Nephron (organoid): ENCODE results near the gene KIF20B.

Experiments
- H3K27ac Mint-ChIP-seq, 3 experiments: 2 replicates each; pipeline ENCODE4 v1.8.0; 2020; ENCODE audit warnings: mixed read lengths in 3 of 3, mild to moderate bottlenecking in 2 of 3, moderate library complexity in 1 of 3
- H3K27me3 Mint-ChIP-seq: 2 replicates; pipeline ENCODE4 v1.8.0; 2021; ENCODE audit warnings: low read depth, mild to moderate bottlenecking, moderate library complexity, mixed read lengths
- H3K36me3 Mint-ChIP-seq: 2 replicates; pipeline ENCODE4 v1.8.0; 2020; ENCODE audit warnings: low read depth, mixed read lengths
- H3K4me1 Mint-ChIP-seq: 2 replicates; pipeline ENCODE4 v1.8.0; 2020; ENCODE audit warnings: mixed read lengths
- H3K4me3 Mint-ChIP-seq, 3 experiments: 2 replicates each; pipeline ENCODE4 v1.8.0; 2020; ENCODE audit warnings: mild to moderate bottlenecking in 3 of 3, mixed read lengths in 3 of 3, moderate library complexity in 2 of 3
- H3K9me3 Mint-ChIP-seq: 2 replicates; pipeline ENCODE4 v1.8.0; 2020; ENCODE audit warnings: mixed read lengths
- TF ChIP-seq, protein P1 (sequence below), 3 experiments: fragments of 200-600 bp; sonication (generic); IDR thresholded peaks; one replicate each; pipeline ENCODE4 v1.5.0; 2021; ENCODE audit warnings: antibody characterized with exemption in 3 of 3; ENCODE audit not compliant: unreplicated experiment in 3 of 3

Gene KIF20B

DNA sequence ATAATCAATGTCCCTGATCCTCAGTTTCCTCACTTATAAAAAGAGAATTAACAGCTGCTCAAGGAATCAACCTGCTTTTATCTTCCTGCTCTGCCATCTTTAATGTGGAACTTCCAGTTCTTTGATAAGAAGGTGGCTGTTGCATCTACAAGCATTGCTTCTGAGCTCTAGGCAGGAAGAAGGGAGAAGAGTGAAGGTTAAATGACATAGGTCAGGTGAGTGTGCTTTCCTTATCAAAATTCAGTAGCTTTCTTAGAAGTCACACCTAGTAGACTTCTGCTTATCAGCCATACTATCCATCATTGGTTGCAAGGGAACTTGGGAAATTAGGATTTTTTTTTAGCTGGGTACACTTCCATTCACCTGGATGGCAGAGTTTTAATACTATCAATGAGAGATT is 24.0 kb upstream of the KIF20B start:
- TF ChIP-seq, protein P1, sequence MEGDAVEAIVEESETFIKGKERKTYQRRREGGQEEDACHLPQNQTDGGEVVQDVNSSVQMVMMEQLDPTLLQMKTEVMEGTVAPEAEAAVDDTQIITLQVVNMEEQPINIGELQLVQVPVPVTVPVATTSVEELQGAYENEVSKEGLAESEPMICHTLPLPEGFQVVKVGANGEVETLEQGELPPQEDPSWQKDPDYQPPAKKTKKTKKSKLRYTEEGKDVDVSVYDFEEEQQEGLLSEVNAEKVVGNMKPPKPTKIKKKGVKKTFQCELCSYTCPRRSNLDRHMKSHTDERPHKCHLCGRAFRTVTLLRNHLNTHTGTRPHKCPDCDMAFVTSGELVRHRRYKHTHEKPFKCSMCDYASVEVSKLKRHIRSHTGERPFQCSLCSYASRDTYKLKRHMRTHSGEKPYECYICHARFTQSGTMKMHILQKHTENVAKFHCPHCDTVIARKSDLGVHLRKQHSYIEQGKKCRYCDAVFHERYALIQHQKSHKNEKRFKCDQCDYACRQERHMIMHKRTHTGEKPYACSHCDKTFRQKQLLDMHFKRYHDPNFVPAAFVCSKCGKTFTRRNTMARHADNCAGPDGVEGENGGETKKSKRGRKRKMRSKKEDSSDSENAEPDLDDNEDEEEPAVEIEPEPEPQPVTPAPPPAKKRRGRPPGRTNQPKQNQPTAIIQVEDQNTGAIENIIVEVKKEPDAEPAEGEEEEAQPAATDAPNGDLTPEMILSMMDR (IDR thresholded peaks at IDR 0.05; ENCODE audit: unreplicated experiment in 3 of 3), result no peak
- H3K4me1 Mint-ChIP-seq, result peaks cover 5% of the 10 kb centered on the region

GRCh38 chr10:89679986-89680385 is 21.4 kb upstream of the KIF20B start:
- H3K4me1 Mint-ChIP-seq, result peaks cover 14% of the 10 kb centered on the region
- TF ChIP-seq, protein P1 (IDR thresholded peaks at IDR 0.05; ENCODE audit: unreplicated experiment in 3 of 3), result no peak
- H3K36me3 Mint-ChIP-seq, result no peaks in the 10 kb centered on the region
- H3K27me3 Mint-ChIP-seq, result peaks cover 3% of the 10 kb centered on the region
- no peak overlapping the region for H3K27ac Mint-ChIP-seq
- no peaks in the 10 kb centered on the region for H3K9me3 Mint-ChIP-seq
- H3K4me3 Mint-ChIP-seq, result no peak overlapping the region

More for the DNA sequence above, 24.0 kb upstream of the KIF20B start:
- H3K4me3 Mint-ChIP-seq, result no peak overlapping the region
- H3K9me3 Mint-ChIP-seq, result no peaks in the 10 kb centered on the region
- H3K27me3 Mint-ChIP-seq, result peaks cover 3% of the 10 kb centered on the region
- no peak overlapping the region for H3K27ac Mint-ChIP-seq
- no peaks in the 10 kb centered on the region for H3K36me3 Mint-ChIP-seq

DNA sequence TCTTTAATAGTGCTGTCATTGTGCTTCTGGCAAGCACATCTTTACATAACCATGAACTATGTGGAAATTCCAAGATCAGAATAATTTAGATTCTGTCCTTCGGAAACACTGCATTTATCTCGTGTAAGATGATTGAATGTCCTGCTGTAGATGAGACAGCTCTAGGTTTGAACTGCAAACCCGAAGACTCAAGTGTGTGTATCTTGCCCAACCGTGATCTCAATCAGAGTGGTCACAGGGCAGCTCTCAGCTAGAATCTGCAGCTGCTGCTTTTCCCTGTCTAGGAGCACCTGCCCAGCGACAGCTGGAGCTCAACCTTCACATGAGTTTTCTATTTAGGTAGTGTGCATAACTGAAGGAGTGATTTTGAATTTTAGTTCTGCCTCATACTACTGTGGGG is 17.5 kb upstream of the KIF20B start:
- no peaks in the 10 kb centered on the region for H3K36me3 Mint-ChIP-seq
- peaks cover 3% of the 10 kb centered on the region for H3K27me3 Mint-ChIP-seq
- no peaks in the 10 kb centered on the region for H3K9me3 Mint-ChIP-seq
- TF ChIP-seq, protein P1 (IDR thresholded peaks at IDR 0.05; ENCODE audit: unreplicated experiment in 3 of 3), result no peak
- peak overlapping the region; percentile 5 to 79 (median 76) for H3K27ac Mint-ChIP-seq
- H3K4me3 Mint-ChIP-seq, result peak overlapping the region in 1 of 3 experiments; percentile 65
- peaks cover 13% of the 10 kb centered on the region for H3K4me1 Mint-ChIP-seq

DNA sequence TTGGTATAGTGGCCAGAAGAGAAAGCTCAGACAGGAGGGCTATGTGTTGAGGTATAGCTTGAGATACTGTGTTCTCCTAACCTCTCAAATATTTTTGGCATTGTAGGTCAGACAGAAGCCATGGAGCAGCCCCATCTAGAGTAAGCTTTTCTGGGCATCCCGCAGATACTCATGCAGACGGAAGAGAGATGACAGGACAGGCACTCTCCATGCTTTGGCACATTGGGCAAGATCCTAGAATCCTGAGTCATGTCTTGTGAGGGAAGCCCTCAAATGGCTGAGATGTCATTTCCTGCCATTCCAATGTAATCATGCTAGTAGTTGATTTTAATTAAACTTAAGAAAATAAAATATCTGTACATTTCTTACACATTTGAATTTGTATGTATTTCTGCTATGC is 16.8 kb upstream of the KIF20B start:
- Mint-ChIP-seq H3K36me3 (no peaks in the 10 kb centered on the region), H3K9me3 (no peaks in the 10 kb centered on the region), H3K27ac (peak overlapping the region in 1 of 3 experiments; percentile 76), H3K27me3 (peaks cover 3% of the 10 kb centered on the region), H3K4me1 (peaks cover 13% of the 10 kb centered on the region), H3K4me3 (no peak overlapping the region)
- TF ChIP-seq, protein P1 (IDR thresholded peaks at IDR 0.05; ENCODE audit: unreplicated experiment in 3 of 3), result no peak

GRCh38 chr10:89685936-89686335 is 15.5 kb upstream of the KIF20B start:
- Mint-ChIP-seq H3K27ac (no peak overlapping the region), H3K9me3 (no peaks in the 10 kb centered on the region), H3K27me3 (no peaks in the 10 kb centered on the region), H3K4me1 (peaks cover 13% of the 10 kb centered on the region), H3K4me3 (no peak overlapping the region), H3K36me3 (no peaks in the 10 kb centered on the region)
- TF ChIP-seq, protein P1 (IDR thresholded peaks at IDR 0.05; ENCODE audit: unreplicated experiment in 3 of 3), result no peak

GRCh38 chr10:89690027-89690426 is 11.4 kb upstream of the KIF20B start:
- Mint-ChIP-seq H3K9me3 (no peaks in the 10 kb centered on the region), H3K27me3 (no peaks in the 10 kb centered on the region), H3K4me3 (no peak overlapping the region), H3K36me3 (peaks cover 7% of the 10 kb centered on the region), H3K4me1 (peaks cover 9% of the 10 kb centered on the region), H3K27ac (no peak overlapping the region)
- TF ChIP-seq, protein P1 (IDR thresholded peaks at IDR 0.05; ENCODE audit: unreplicated experiment in 3 of 3), result no peak
